Loucy (cell line): ENCODE data around the gene RBMS3.

Experiments
- H2AFZ ChIP-seq: fragments of 200-600 bp; sonication (generic); 2 replicates; pipeline ENCODE4 v1.6.0; 2016; ENCODE audit warnings: antibody characterized with exemption, mild to moderate bottlenecking, low read length, moderate library complexity
- H3F3A ChIP-seq: fragments of 200-600 bp; 2 replicates; pipeline ENCODE4 v1.6.0; 2016; ENCODE audit warnings: antibody characterized with exemption, low read depth, mild to moderate bottlenecking
- H3K27me3 ChIP-seq: fragments of 200-600 bp; sonication (generic); 2 replicates; pipeline ENCODE4 v1.6.1; 2014; ENCODE audit warnings: low read length, mild to moderate bottlenecking; ENCODE audit not compliant: insufficient read depth, poor library complexity, severe bottlenecking
- H3K36me3 ChIP-seq: fragments of 200-600 bp; sonication (generic); 2 replicates; pipeline ENCODE4 v1.6.1; 2016; ENCODE audit warnings: low read length; ENCODE audit not compliant: insufficient read depth
- H3K4me1 ChIP-seq: fragments of 200-600 bp; sonication (generic); 2 replicates; pipeline ENCODE4 v1.5.1; 2014; ENCODE audit warnings: low read length, mild to moderate bottlenecking; ENCODE audit not compliant: insufficient read depth, poor library complexity, severe bottlenecking
- H3K4me2 ChIP-seq: fragments of 200-600 bp; sonication (generic); 2 replicates; pipeline ENCODE4 v1.6.0; 2014; ENCODE audit warnings: antibody characterized with exemption, low read length, low read depth, mild to moderate bottlenecking; ENCODE audit not compliant: poor library complexity, severe bottlenecking
- H3K4me3 ChIP-seq: fragments of 200-600 bp; sonication (generic); 2 replicates; pipeline ENCODE4 v1.5.1; 2014; ENCODE audit warnings: low read length, mild to moderate bottlenecking, mixed read lengths; ENCODE audit not compliant: poor library complexity, severe bottlenecking
- H3K79me2 ChIP-seq: fragments of 200-600 bp; sonication (generic); 2 replicates; pipeline ENCODE4 v1.6.1; 2014; ENCODE audit warnings: low read length; ENCODE audit not compliant: insufficient read depth
- H3K9ac ChIP-seq: fragments of 200-600 bp; sonication (generic); 2 replicates; pipeline ENCODE4 v1.6.0; 2014; ENCODE audit warnings: mild to moderate bottlenecking, low read depth, low read length, moderate library complexity; ENCODE audit not compliant: poor library complexity, severe bottlenecking
- H3K9me2 ChIP-seq: fragments of 200-600 bp; sonication (generic); replicated peaks from 2 replicates; pipeline ENCODE4 v1.6.1; 2016; ENCODE audit warnings: low read depth, low read length, mixed read lengths
- H3K9me3 ChIP-seq: fragments of 200-600 bp; sonication (generic); 2 replicates; pipeline ENCODE4 v1.6.1; 2014; ENCODE audit warnings: mild to moderate bottlenecking, antibody characterized with exemption, low read length, low read depth; ENCODE audit not compliant: insufficient read depth
- H4K20me1 ChIP-seq: fragments of 200-600 bp; sonication (generic); 2 replicates; pipeline ENCODE4 v1.6.0; 2014; ENCODE audit warnings: antibody characterized with exemption, low read length, mild to moderate bottlenecking; ENCODE audit not compliant: insufficient read depth, poor library complexity, severe bottlenecking
- CTCF ChIP-seq: fragments of 200-600 bp; sonication (generic); conservative IDR thresholded peaks from 2 replicates; pipeline ENCODE4 v1.5.1; 2014; ENCODE audit warnings: mild to moderate bottlenecking, antibody characterized with exemption, low read length
- EZH2phosphoT487 ChIP-seq: fragments of 200-600 bp; IDR thresholded peaks from 2 replicates; pipeline ENCODE4 v1.6.1; 2018; ENCODE audit warnings: antibody characterized with exemption, mild to moderate bottlenecking, moderate library complexity, borderline replicate concordance

RBMS3 gene

GRCh38 chr3:30004481-30004880, 723.6 kb downstream of the RBMS3 start:
- H3K79me2 ChIP-seq: no peaks in the 10 kb centered on the region
- no peaks in the 10 kb centered on the region for H3K9me3 ChIP-seq
- no peak overlapping the region for H3K4me3 ChIP-seq
- no peak overlapping the region for H3K9ac ChIP-seq
- no peak overlapping the region for H3K4me2 ChIP-seq
- H3F3A ChIP-seq: no peaks in the 10 kb centered on the region; the same call in 1 of the 2 replicates
- no peak overlapping the region for H2AFZ ChIP-seq
- no peaks in the 10 kb centered on the region for H4K20me1 ChIP-seq
- H3K27me3 ChIP-seq: no peaks in the 10 kb centered on the region
- no peaks in the 10 kb centered on the region for H3K9me2 ChIP-seq
- no peak for TF ChIP-seq EZH2phosphoT487
- TF ChIP-seq CTCF: no peak
- no peaks in the 10 kb centered on the region for H3K36me3 ChIP-seq
- peaks cover 24% of the 10 kb centered on the region for H3K4me1 ChIP-seq

GRCh38 chr3:30006111-30006510, 725.2 kb downstream of the RBMS3 start:
- Histone ChIP-seq H3K4me1 (peaks cover 24% of the 10 kb centered on the region), H3K4me2 (no peak overlapping the region), H3F3A (no peaks in the 10 kb centered on the region; the same call in 1 of the 2 replicates), H3K9me2 (no peaks in the 10 kb centered on the region), H3K9me3 (no peaks in the 10 kb centered on the region), H3K79me2 (no peaks in the 10 kb centered on the region), H3K9ac (no peak overlapping the region), H3K4me3 (no peak overlapping the region), H2AFZ (no peak overlapping the region), H3K36me3 (no peaks in the 10 kb centered on the region), H3K27me3 (no peaks in the 10 kb centered on the region), H4K20me1 (no peaks in the 10 kb centered on the region)
- no peak for TF ChIP-seq EZH2phosphoT487
- TF ChIP-seq CTCF: no peak

GRCh38 chr3:30007668-30008067, 726.8 kb downstream of the RBMS3 start:
- Histone ChIP-seq H3K36me3 (no peaks in the 10 kb centered on the region), H3F3A (no peaks in the 10 kb centered on the region; the same call in 1 of the 2 replicates), H3K79me2 (no peaks in the 10 kb centered on the region), H2AFZ (no peak overlapping the region), H3K9ac (no peak overlapping the region), H3K9me3 (no peaks in the 10 kb centered on the region), H3K4me2 (peak overlapping the region; percentile 30), H3K4me1 (peaks cover 24% of the 10 kb centered on the region), H3K4me3 (no peak overlapping the region), H3K27me3 (no peaks in the 10 kb centered on the region), H3K9me2 (no peaks in the 10 kb centered on the region), H4K20me1 (no peaks in the 10 kb centered on the region)
- TF ChIP-seq CTCF (no peak), EZH2phosphoT487 (no peak)
